ENCODE measurements around the gene DZIP1L. TPM values are rescaled to one million over a fixed set of nuclear protein-coding genes. Genes with fewer than 3 reads are reported as not detected.

The DZIP1L gene
- total RNA-seq, 1 donor from 2014 or later: 23.0 TPM

DNA sequence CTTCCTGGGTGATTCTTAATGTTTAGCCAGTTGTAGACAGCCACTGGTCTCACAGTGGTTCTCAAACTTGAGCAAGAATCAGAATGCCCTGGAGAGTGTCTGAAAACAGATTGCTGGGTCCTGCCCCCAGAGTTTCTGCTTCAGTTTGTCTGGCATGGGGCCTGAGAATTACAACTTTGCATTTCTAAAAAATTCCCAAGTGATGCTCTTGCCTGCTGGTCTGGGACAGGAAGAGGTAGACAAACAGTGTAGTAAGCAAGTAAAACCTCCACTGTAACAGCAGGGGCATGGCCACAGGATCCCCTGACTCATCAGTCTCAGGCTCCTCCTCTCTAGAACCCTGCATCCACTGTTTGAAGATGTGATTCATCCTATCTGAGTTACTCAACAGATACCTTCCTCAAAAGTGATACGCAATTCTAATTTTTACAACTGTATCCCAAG is 36.5 kb downstream of the DZIP1L start:
- peaks cover 59% of the 10 kb centered on the region for H3K4me1 Mint-ChIP-seq (ENCODE audit: low read depth)
- TF ChIP-seq, protein P1, sequence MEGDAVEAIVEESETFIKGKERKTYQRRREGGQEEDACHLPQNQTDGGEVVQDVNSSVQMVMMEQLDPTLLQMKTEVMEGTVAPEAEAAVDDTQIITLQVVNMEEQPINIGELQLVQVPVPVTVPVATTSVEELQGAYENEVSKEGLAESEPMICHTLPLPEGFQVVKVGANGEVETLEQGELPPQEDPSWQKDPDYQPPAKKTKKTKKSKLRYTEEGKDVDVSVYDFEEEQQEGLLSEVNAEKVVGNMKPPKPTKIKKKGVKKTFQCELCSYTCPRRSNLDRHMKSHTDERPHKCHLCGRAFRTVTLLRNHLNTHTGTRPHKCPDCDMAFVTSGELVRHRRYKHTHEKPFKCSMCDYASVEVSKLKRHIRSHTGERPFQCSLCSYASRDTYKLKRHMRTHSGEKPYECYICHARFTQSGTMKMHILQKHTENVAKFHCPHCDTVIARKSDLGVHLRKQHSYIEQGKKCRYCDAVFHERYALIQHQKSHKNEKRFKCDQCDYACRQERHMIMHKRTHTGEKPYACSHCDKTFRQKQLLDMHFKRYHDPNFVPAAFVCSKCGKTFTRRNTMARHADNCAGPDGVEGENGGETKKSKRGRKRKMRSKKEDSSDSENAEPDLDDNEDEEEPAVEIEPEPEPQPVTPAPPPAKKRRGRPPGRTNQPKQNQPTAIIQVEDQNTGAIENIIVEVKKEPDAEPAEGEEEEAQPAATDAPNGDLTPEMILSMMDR (IDR thresholded peaks at IDR 0.05): no peak
- H3K27me3 Mint-ChIP-seq (ENCODE audit: low read depth): no peaks in the 10 kb centered on the region
- H3K4me3 Mint-ChIP-seq (ENCODE audit: unreplicated experiment): no peak overlapping the region
- no peak for DNase-seq (ENCODE audit: low spot score)
- H3K27ac Mint-ChIP-seq (ENCODE audit: unreplicated experiment): peak overlapping the region; percentile 78
- H3K36me3 Mint-ChIP-seq (ENCODE audit: low read depth): peaks cover 43% of the 10 kb centered on the region
- no peaks in the 10 kb centered on the region for H3K9me3 Mint-ChIP-seq (ENCODE audit: low read depth)

DNA sequence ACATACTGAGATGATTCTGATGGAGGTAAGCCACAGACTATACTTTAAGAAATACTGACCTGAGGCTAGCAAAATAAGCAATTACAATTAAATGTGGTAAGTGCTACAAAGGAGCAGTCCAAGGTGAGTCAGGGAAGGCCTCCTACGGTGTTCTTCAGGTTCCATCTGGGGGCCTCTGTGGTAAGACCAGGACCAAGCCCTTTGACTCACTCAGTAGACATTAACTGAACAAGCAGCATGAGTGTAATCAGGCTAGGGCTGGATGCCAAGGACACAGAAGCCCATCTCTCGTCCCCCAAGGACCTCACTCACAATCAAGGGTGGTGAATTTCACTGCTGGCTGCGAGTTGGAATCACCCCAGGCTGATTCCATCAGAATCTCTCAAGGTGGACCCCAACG is 37.3 kb downstream of the DZIP1L start:
- no peak overlapping the region for H3K27ac Mint-ChIP-seq (ENCODE audit: unreplicated experiment)

DNA sequence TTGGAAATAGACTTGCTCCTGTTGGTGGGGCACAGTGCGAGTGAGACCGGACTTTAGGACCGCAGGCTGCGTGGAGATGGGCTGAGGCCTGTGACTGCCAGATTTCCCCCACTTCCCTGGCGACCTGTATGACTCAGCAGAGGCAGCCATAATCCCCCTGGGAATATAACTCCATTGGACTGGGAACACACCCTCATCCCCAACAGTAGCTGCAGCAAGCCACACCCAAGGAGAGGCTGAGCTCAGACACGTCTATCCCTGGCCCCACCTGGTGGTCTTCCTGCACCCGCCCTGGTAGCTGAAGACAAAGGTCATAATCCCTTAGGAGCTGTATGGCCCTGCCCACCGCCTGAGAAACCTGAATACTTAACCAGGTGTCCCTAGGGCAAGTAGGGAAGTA is 42.6 kb downstream of the DZIP1L start:
- H3K4me1 Mint-ChIP-seq (ENCODE audit: low read depth): peaks cover 18% of the 10 kb centered on the region
- no peaks in the 10 kb centered on the region for H3K27me3 Mint-ChIP-seq (ENCODE audit: low read depth)
- peak overlapping the region; percentile 71 for H3K27ac Mint-ChIP-seq (ENCODE audit: unreplicated experiment)
- DNase-seq (ENCODE audit: low spot score): no peak
- H3K9me3 Mint-ChIP-seq (ENCODE audit: low read depth): no peaks in the 10 kb centered on the region
- no peak overlapping the region for H3K4me3 Mint-ChIP-seq (ENCODE audit: unreplicated experiment)
- TF ChIP-seq, protein P1 (IDR thresholded peaks at IDR 0.05): no peak
- peaks cover 40% of the 10 kb centered on the region for H3K36me3 Mint-ChIP-seq (ENCODE audit: low read depth)

More for the DNA sequence above, 37.3 kb downstream of the DZIP1L start:
- Mint-ChIP-seq H3K9me3 (ENCODE audit: low read depth) (no peaks in the 10 kb centered on the region), H3K27me3 (ENCODE audit: low read depth) (no peaks in the 10 kb centered on the region), H3K36me3 (ENCODE audit: low read depth) (peaks cover 46% of the 10 kb centered on the region), H3K4me1 (ENCODE audit: low read depth) (peaks cover 57% of the 10 kb centered on the region), H3K4me3 (ENCODE audit: unreplicated experiment) (no peak overlapping the region)
- TF ChIP-seq, protein P1 (IDR thresholded peaks at IDR 0.05): no peak
- no peak for DNase-seq (ENCODE audit: low spot score)

DNA sequence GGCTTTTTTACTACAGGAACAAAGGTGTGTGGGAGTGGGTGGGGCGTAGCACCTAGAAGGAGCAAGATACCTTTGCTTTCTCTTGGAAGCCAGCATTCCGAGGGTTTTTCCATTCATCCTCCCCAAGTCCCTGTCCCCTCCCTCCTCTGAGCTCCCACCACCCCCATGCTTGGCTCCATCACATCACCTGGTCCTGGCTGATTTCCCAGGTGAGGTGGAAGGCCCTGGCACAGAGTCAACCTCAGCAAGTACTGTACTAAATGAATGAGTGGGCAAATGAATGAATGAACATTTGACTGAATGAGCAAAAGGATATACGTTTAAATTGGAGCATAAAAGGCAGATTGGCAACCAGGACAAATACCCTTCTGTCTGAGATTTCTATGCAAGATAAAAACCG is 45.4 kb downstream of the DZIP1L start:
- H3K36me3 Mint-ChIP-seq (ENCODE audit: low read depth): peaks cover 29% of the 10 kb centered on the region
- no peaks in the 10 kb centered on the region for H3K27me3 Mint-ChIP-seq (ENCODE audit: low read depth)
- no peak overlapping the region for H3K4me3 Mint-ChIP-seq (ENCODE audit: unreplicated experiment)
- H3K4me1 Mint-ChIP-seq (ENCODE audit: low read depth): peaks cover 18% of the 10 kb centered on the region
- DNase-seq (ENCODE audit: low spot score): no peak
- no peaks in the 10 kb centered on the region for H3K9me3 Mint-ChIP-seq (ENCODE audit: low read depth)
- no peak overlapping the region for H3K27ac Mint-ChIP-seq (ENCODE audit: unreplicated experiment)
- TF ChIP-seq, protein P1 (IDR thresholded peaks at IDR 0.05): no peak

DNA sequence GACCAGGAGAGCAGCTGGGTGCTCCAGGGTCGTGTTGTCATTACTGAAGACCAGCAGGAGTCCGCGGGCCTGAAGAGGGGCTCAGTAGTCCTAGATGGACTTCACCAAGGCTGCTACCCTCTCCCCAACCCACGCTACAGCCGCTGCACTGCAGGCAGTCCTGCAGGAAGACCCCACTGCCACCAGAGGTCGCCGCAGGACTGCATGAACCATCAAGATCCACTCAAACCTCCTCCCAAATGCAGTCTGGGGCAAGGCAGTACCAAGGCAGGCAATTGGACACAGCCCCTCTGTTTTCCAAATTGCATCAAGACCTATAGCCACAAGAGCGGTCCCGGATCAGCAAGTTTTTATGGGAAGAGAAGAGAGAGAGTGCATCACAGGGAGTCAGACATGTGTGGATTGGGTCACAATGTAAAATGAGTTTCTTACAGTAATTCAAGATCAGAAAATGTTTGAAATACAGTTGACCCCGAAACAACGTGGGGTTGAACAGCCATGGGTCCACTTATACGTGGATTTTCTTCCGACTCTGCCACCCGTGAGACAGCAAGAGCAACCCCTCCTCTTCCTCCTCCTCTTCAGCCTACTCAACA is 46.7 kb downstream of the DZIP1L start:
- Mint-ChIP-seq H3K36me3 (ENCODE audit: low read depth) (peaks cover 29% of the 10 kb centered on the region), H3K27ac (ENCODE audit: unreplicated experiment) (peak overlapping the region; percentile 4), H3K4me1 (ENCODE audit: low read depth) (peaks cover 18% of the 10 kb centered on the region), H3K27me3 (ENCODE audit: low read depth) (no peaks in the 10 kb centered on the region), H3K9me3 (ENCODE audit: low read depth) (no peaks in the 10 kb centered on the region), H3K4me3 (ENCODE audit: unreplicated experiment) (no peak overlapping the region)
- DNase-seq (ENCODE audit: low spot score): no peak
- TF ChIP-seq, protein P1 (IDR thresholded peaks at IDR 0.05): peak; percentile 99
